HG02798 (cell line): ENCODE measurements around the gene CAMK2A.

Source experiments
- ATAC-seq: cut with Tn5 transposase; IDR thresholded peaks from one replicate; pipeline ENCODE4 v1.9.1; 2021; ENCODE audit warnings: mild to moderate bottlenecking; ENCODE audit not compliant: unreplicated experiment, poor library complexity

Gene CAMK2A

DNA sequence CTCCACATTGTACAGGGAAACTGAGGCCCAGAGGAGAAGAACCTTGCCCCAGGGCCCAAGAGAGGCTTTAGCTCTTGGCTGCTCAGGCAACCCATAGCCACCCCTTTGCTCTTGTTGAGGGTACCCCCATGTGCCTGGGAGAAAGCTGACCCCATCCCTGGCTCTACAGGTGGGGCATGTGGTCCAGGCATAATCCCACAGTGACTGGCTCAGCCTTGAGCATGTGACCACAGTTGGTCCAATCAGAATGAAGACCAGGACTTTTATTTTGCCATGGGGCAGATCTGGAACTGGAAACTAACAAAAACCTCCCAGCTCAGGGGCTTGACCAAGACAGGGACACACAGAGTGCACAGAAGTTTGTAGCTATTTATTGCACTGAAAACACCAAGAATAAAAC, 70.4 kb downstream of the CAMK2A start:
- ATAC-seq, result no peak

DNA sequence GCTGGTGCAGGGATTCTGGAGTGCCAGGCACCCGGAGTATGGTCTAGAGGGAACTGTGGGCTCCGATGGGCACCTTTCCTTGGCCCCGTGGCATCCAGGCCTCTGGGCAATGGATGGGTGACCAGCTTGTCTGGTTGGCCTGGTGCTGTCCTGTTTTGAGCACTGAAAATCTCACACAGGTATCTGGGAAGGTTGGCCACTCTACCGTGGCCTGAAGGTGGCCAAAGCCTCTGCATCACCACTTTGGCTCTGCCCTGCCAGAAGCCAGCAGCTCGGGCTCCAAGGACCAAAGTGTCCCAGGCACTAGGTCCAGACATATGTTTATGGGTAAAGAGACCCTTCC, 70.9 kb downstream of the CAMK2A start:
- ATAC-seq, result no peak

DNA sequence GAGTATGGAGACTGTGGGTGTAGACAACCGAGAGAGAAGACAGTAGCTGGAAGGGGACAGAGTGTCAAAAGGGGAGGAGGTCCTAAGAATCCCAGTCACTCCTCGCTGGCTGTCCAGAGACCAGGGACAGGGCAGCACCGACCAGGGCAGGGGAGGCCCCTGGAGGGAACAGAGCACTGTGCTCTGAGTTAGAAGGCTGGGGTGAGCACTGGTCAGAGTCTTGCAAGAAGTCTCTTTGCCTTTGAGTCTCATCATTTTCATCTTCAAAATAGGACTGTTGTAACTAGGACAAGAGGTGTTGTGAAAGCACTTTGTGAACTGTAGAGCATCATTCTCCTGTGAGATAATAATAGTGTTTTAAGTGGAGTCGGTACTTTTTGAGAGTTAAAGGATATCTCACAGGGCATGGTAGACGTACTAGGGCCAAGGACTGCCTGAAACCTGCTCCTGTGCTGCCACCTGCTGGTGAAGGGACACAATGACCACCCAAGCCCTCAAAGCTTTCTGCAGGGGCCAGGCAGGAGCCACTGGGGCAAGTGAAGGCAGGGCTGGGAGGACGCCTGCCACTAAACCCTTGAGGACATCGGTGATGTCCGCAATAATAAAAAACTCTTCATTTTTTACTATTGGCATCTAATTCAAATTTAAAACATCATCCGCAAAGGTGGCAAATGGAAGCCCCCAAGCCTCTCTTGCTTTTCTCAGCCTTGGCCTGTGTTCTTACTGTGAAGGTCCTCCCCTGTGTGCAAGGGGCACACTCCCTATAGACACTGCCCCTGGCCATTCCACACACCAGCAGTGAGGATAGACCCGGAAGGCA, 71.5 kb downstream of the CAMK2A start:
- ATAC-seq, result peak; percentile 86

DNA sequence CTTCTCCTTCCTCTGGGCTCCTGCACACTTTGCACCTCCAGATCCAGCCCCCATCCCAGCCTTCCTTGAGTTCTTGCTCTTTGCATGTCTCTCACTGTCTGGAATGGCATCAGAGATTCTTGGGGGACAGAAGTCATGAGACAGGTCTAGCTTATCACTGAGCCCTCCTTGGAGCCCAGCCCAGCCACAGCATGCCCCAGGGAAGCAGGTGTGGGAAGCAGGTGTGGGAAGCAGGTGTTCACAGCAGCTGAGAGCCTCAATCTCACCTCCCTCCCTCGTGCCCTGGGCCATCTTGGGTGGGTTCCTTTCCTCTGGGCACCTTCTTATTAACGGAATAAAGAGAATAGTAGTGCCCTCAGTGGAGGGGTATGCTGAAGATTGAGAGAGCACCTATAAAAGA, 72.5 kb downstream of the CAMK2A start:
- no peak for ATAC-seq

DNA sequence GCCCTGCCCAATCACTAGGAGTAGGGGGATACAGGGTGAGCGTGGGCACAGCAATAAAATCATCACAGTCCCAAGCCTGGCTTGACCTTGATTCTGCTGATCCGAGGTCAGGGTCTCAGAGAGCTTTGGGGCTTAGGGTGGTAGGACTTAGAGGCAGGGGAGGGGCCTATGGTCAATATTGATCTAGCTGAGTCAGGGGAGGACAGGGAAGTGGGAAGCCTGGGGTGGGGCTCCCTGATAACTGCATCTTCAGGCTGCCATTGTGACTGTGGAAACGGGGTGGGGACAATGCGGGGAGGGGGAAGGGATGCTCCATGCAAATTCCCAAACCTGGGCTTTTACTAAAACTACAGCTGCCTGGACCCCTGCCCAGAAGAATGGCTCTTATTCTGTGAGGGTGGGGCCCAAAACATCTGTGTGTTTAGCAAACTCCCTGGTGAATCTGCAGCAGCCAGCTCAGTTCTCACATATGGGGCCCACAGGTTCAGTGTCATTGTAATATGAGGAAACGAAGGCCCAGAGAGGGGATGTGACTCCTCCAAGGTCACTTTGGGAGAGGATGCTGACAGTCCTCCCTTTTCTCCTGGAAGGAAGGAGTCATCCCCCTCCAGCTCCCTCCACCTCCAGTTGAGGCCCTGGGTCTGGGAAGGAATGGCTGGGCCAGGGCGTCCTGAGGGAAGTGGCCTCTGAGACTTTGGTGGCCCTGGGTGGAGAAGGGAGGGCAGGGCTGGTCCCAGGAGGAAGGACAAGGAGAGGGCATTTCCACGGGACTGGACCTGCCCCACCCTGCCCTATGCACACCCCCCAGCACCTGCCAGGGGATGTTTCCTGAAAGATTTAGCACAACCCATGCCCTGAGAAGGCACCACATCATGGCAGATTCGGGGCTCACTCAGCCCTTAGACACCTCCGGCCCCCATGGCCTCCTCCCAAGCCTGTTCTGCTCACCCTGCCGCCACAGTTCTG, 73.3 kb downstream of the CAMK2A start:
- no peak for ATAC-seq

DNA sequence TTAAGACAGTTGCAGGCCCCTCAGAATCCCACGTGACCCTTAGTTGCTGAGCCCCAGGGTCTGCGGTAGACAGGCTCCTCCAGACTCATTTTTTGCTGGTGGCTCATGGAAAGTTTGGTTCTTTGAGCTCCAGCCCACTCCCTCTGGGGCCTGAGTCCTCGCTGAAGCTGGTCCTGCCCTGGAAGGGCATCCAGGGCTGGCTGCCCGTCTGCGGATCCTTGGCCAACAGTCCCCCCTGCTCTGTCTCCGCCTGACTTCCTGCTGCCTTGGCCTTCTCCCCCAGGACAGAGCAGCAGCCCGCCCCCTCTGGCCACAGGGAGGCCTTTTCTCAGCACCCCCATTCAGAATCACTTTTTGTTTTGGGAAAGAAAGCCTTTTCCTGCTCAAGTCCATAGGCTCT, 75.3 kb downstream of the CAMK2A start:
- no peak for ATAC-seq

DNA sequence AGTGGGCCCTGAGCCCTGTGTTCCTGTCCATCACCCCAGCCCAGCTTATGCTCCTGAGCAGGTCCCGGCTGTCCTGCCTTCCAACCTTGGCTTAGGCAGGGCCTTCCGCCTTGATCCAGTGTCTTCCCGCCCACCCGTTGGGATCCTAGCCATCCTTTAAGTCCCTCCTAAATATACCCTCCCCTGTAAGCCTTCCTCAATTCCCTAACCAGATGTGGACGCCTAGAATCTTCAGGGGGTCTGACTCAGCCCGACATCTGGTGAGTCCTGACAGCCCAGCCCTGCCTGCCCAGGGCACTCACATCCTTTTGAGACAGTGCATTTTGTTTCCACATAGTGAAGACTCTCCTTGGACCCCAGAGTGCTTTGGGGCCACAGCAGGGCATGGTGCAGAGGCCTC, 76.0 kb downstream of the CAMK2A start:
- no peak for ATAC-seq

DNA sequence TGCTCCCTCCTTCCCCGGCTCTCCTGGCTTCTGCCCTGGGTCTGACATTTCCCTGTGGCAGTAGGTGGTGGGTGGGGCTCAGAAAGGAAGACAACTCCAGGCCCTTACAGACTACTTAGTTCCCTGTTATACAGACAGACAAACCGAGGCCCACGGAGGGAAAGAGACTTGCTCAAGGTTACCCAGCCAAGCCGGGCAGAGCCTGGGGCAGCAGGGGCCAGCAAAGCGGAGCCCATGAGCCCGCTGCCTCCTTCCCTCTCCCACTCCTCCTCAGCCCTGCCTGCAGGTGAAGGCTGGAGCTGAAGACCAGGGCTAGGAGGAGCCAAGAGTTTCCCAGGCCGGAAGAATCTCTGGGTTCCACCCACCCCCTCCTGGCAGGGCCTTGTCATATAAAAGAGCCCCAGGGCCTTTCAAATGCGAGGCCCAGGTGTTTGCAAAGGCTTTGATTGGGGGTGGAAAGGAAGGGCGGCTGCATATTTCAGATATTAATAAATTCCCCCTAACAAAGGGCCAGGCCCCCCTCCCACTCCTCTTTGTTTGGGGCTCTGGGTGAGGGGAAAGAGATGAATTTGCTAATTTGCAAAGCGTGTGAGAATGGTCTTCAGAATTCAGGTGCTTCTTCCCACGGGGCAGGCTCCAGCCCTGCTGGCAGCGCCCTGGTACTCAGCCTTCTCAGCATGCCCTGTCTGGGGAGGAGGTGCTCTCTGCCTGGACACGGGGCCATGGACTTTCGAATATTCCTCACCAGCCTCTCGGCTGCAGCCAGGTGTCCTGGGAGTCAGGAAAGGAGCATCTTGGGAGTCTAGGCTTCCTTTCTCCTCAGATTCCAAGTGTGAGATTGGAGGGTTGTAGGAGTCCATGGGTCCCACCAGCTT, 78.2 kb downstream of the CAMK2A start:
- ATAC-seq, result no peak

DNA sequence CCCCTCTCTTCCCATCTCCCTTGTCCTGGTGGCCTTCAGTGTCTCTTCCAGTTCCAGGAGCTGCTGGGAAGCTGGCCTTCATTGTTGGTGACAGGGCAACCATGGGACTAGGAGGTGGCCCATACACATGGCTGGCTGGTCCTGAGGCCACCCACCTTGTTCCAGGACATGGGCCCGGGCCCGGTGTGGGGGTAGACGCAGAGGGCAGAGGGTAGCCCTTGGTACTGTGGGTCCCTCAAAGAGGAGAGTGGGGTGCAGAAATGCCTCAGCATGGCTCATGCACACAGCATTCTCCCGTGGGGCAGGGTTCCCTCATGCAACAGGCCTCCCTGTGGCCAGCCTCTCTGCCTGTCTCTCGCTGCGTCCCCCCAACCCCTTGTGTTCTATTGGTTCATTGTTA, 78.9 kb downstream of the CAMK2A start:
- no peak for ATAC-seq

DNA sequence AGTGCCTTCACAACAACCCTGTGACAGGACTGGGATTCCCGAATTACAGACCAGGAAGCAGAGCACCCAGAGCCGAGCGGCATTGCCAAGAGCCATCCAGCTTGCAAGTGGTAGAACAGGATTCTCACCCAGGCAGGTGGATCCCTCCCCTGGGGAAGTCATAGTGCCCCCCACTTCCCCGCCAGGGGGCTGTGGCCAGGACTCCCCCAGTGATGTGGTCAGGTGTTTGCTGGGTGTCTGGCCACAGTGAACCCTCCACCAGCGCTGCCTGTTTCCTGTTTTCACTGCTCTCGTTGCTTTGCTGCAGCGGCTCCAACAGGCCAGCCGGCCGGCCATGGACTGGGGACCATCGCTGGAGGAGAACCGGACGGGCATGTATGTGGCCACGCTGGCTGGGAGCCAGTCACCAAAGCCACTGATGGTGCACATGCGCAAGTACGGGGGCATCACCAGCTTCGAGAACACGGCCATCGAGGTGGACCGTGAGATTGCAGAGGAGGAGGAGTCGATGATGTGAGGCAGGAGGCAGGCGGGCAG, 80.4 kb downstream of the CAMK2A start:
- ATAC-seq, result no peak

DNA sequence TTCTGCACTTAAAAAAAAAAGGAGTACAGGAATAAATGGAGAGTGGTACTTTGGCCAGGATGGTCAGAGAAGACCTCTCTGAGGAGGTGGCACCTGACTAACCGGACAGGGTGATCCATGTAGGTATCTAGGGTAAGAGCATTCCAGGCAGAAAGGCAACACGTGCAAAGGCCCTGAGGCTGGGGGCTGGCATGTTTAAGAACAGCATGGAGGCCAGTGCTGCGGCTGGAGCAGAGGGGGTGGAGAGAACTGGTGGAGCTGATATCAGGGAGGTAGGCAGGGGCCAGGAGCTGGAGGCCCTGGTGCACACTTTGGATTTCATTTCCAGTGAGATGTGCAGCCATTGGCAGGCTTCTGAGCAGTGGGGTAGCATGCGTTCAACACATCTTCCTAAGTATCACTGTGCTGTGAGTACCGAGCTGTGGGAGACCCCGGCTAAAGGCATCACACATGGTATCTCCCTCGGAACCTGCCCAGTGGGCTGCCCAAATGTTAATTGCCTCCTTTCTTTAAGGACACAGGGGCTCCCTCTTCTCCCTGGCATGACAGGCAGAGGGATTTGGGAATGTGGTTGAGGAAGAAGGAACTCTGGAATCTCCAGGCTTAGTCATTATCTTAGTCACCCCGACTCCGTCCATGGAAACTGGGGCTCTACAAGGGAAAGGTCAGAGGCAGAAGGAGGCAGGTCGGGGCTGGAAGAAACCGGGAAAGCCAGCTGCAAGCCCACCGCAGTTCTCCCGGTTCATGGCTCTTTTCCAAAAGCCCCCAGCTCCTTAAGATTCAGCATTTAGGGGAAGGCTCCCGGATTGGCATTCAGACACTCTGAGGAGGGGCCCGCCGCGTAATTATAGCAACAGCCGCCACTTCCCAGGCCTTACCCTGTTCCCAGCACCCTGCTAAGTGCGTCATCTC, 81.1 kb downstream of the CAMK2A start:
- no peak for ATAC-seq

DNA sequence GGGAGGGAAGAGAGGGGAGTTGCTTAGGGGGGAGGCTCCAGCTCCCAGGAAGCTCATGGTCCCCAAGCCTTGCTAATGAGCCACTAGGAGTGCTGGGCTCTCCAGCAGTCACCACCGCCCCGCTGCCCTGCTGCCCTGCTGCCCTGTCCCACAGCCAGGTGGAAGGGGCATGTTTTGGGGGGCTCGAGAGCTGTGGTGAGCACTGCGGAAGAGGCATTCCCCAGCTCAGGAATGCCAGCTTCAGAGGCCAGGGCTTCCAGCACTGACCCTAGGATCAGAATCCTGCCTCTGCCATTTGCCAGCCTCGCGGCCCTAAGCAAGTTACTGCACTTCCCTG, 82.8 kb downstream of the CAMK2A start:
- ATAC-seq, result no peak

DNA sequence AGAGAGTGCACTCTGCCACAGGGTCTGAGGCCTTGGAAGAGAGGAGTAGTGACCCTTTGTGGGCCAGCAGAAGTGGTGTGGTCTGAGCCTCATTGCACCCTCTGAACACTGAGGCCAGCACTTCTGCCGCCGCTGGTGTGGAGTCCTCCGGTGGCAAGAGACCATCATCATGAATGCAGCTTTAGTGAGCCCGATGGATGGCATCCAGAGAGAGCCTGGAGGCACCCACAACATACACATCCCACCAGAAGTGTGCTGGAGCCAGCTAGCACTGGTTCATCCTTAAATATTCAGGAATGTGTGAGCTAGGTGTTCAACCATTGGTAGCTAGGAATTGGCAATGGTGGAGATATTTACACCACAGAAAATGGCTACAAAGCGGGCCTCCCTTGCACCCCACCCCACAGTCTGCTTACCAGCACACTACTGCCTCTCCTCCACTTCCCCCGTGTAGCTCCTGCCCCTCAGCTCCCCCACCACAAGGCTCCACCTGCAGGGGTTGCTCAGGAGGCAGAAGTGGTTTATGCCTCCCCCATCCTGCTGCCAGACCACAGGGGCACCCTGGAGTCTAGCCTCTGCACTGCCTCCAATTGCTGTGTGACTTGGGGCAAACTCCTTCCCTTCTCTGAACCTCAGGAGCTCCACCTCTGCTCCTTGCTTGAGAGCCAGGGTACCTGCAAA, 83.3 kb downstream of the CAMK2A start:
- ATAC-seq, result no peak

DNA sequence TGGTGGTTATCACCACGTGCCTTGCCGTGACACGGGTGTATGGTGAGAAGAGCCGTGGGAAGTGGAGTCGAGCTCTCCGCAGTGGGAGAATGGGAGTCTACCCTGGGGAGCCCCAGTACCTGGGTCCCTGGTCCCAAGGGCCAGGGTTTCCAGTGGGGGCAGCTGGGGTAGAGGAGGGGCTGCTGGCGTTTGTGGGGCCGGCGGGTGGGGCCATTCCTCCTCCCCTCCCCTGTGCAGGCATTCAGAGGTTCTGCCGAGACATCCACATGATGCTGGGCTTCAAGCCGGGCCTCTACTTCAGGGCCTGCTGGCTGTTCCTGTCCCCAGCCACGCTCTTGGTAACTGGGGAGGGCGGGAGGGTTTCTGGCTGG, 85.0 kb downstream of the CAMK2A start:
- ATAC-seq, result no peak

DNA sequence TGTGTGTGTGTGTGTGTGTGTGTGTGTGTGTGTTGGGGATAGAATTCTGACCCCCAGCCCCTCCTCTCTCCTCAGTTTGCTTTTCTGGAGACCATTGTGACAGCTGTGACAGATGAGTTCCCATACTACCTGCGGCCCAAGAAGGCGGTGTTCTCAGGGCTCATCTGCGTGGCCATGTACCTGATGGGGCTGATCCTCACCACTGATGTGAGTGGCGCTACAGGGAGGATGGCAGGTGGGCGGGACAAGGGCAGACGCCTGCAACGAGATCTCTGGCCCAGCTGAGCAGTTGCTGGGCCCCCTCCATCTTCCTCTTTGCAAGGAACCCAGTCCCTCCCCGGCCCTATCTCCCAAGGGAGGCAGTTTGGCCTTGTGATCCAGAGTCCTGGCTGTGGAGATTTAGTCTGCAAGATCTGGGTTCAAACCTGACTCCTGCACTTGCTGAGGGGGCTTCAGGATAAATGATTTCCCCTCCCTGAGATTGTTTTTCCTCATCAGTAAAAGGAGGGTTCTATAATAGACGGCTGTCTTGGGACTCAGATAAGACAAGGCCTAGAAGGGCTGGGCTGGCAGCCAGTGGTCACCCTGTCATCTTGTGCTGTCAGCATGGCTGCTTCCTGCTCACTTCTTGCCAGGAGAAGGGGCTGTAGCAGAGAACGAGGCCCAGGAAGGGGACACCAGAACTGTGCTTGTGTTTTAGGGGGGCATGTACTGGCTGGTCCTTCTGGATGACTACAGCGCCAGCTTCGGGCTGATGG, 85.6 kb downstream of the CAMK2A start:
- ATAC-seq, result no peak

DNA sequence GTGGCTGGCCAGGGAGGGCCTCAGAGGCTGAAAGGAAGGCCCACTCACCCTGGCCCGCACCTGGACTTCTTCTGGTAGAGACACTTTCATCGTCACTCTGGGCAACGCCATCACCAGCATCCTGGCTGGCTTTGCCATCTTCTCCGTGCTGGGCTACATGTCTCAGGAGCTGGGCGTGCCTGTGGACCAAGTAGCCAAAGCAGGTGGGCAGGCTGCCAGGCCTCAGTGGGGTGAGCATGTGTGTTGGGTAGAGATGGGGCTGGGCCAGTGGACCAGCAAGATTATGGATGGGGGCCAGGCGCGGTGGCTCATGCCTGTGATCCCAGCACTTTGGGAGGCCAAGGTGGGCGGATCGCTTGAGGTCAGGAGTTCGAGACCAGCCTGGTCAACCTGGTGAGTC, 87.1 kb downstream of the CAMK2A start:
- ATAC-seq, result no peak

DNA sequence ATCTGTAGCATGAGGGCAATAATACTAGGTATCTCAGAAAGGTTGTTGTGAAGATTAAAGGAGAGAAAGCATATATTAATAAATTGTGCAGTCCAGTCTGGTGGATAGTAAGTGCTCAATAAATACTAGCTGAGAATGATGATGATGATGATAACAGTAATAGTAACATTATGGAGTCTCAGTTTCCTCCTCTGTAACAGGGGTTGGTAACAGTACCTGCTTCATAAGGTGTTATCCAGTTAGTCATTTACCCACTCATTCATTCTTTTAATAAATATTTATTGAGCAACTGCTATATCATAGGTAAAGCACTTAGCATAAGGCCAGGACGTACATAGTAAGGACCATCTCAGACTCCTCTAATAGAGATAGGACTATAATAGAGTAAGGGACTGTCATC, 92.1 kb downstream of the CAMK2A start:
- no peak for ATAC-seq

DNA sequence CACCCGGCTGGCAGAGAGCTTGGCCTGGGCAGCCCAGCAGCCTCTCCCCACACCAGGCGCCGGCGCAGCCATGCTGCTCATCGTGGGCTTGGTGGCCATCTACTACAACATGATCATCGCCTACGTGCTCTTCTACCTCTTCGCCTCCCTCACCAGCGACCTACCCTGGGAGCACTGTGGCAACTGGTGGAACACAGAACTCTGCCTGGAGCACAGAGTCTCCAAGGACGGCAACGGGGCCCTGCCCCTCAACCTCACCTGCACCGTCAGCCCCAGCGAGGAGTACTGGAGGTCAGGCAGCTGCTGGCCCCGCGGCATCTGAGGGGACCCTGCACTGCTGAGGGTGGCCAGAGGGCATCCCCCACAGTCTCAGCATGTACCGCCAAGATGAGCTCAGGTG, 92.6 kb downstream of the CAMK2A start:
- no peak for ATAC-seq
